ENCODE data around the gene TCP10L. TPM values are rescaled to one million over a fixed set of nuclear protein-coding genes. Genes with fewer than 3 reads are reported as not detected.

The TCP10L gene
- total and polyA plus RNA-seq, 2 of the 4 experiments (the other 2 are of a cell fraction) = 0.09 TPM; not detected in 1

- ATAC-seq (ENCODE audit: low read depth) = no peak
- Histone ChIP-seq H4K20me1 (ENCODE audit: insufficient read depth, low read length) (no peaks in the 10 kb centered on the region), H3K4me1 (ENCODE audit: control insufficient read depth, insufficient read depth, low read length) (no peaks in the 10 kb centered on the region), H3K14ac (replicated peaks; ENCODE audit: low read depth, low read length) (no peak overlapping the region), H2BK15ac (ENCODE audit: low read depth, low read length) (no peak overlapping the region), H3K27me3 (ENCODE audit: control insufficient read depth, insufficient read depth, low read length) (peaks cover 25% of the 10 kb centered on the region), H4K91ac (ENCODE audit: insufficient read depth, low read depth, low read length) (no peak overlapping the region), H2AK5ac (ENCODE audit: low read depth, low read length) (no peak overlapping the region), H2BK5ac (ENCODE audit: low read depth, low read length, poor library complexity, severe bottlenecking) (no peak overlapping the region), H3K36me3 (ENCODE audit: control insufficient read depth, insufficient read depth, low read length) (no peaks in the 10 kb centered on the region), H2BK120ac (ENCODE audit: low read depth, low read length) (no peak overlapping the region), H3K4me3 (ENCODE audit: insufficient read depth, low read depth, low read length) (no peak overlapping the region), H2BK20ac (ENCODE audit: low read depth, low read length) (no peak overlapping the region), H3K23ac (ENCODE audit: low read depth, low read length) (no peak overlapping the region), H3K56ac (ENCODE audit: extremely low read depth, insufficient read depth, low read length) (no peak overlapping the region), H3K79me1 (ENCODE audit: low read depth in 1 of 2, low read length in 2 of 2) (no peaks in the 10 kb centered on the region), H3K9me1 (ENCODE audit: insufficient read depth, low read length) (no peaks in the 10 kb centered on the region), H4K8ac (ENCODE audit: low read depth in 2 of 2, low read length in 2 of 2) (no peak overlapping the region), H3K27ac (ENCODE audit: insufficient read depth, low read length) (no peak overlapping the region), H2AFZ (replicated peaks; ENCODE audit: low read length, poor library complexity) (peak overlapping the region; percentile 43), H3K4me2 (ENCODE audit: low read depth, low read length) (no peak overlapping the region), H3K9ac (ENCODE audit: low read depth, low read length) (no peak overlapping the region), H2AK9ac (replicated peaks; ENCODE audit: low read depth, low read length, poor library complexity) (peak overlapping the region; percentile 72), H4K5ac (ENCODE audit: low read depth, low read length) (no peak overlapping the region), H3K4ac (ENCODE audit: low read depth, low read length) (no peak overlapping the region), H3K18ac (ENCODE audit: low read depth, low read length) (no peak overlapping the region), H3K9me3 (ENCODE audit: control insufficient read depth, insufficient read depth, low read length) (no peaks in the 10 kb centered on the region)
- dilution Hi-C loops (cut with HindIII; ENCODE audit: low sequenced_read_pairs, unreplicated experiment) (no loop called here), in situ Hi-C loops (cut with MboI; ENCODE audit: low sequenced_read_pairs) (loop anchor here (5.0 kb wide), 1 partner anchor 165 kb away; no protein-coding TSS in a partner anchor), intact Hi-C loops (cut with micrococcal nuclease) (no loop called here)
- BruUV-seq (replicated peaks) = no TSS peak
- no peak for DNase-seq
- ChIA-PET CTCF (no interaction called here), POLR2A (ENCODE audit: unreplicated experiment) (no interaction called here)
- no peak for TF ChIP-seq RFX5 (IDR thresholded peaks at IDR 0.05; ENCODE audit: low read depth, low read length)
- no peak for TF ChIP-seq CEBPB (IDR thresholded peaks at IDR 0.05; ENCODE audit: low read depth, low read length)
- no peak for TF ChIP-seq SMC3 (IDR thresholded peaks at IDR 0.05; ENCODE audit: low read depth, low read length)
- no peak for TF ChIP-seq RAD21 (IDR thresholded peaks at IDR 0.05; ENCODE audit: low read length)
- TF ChIP-seq RCOR1 (IDR thresholded peaks at IDR 0.05; ENCODE audit: insufficient replicate concordance, low read length) = no peak
- TF ChIP-seq FOS (IDR thresholded peaks at IDR 0.05; ENCODE audit: low read depth, low read length) = no peak
- no peak for TF ChIP-seq CTCF (conservative IDR thresholded peaks at IDR 0.05; ENCODE audit: low read depth, low read length)
- TF ChIP-seq BHLHE40 (IDR thresholded peaks at IDR 0.05; ENCODE audit: low read depth, low read length) = no peak
- no peak for TF ChIP-seq NFE2L2 (IDR thresholded peaks at IDR 0.05; ENCODE audit: low read depth, low read length)
- no peak for TF ChIP-seq CHD1 (IDR thresholded peaks at IDR 0.05; ENCODE audit: low read depth, low read length)
- TF ChIP-seq POLR2A (IDR thresholded peaks at IDR 0.05; ENCODE audit: low read depth, low read length) = no peak
- TF ChIP-seq ELK1 (IDR thresholded peaks at IDR 0.05; ENCODE audit: borderline replicate concordance, low read depth, low read length) = no peak
- no peak for TF ChIP-seq MXI1 (IDR thresholded peaks at IDR 0.05; ENCODE audit: borderline replicate concordance, low read depth, low read length)
- 78% methylated on average over 10 of the region's 25 CpGs; no CpG with 5 or more reads in 1 of the 2 experiments for WGBS, 2 experiments (ENCODE audit: extremely low coverage in 2 of 2, insufficient read length in 1 of 2)
These were observed 12.5 kb downstream of the TCP10L start for GRCh38 chr21:32572574-32573420.

Measured in IMR-90 (cell line).